H1 (cell line): ENCODE results near the gene ITGA6. TPM values are rescaled to one million over a fixed set of nuclear protein-coding genes. Genes with fewer than 3 reads are reported as not detected.

Experiments
- CTCF ChIA-PET: fragments of 300-600 bp; sonication (Branson Sonifier 250); formaldehyde crosslinking; loops from one replicate; lab custom pipeline; 2021; ENCODE audit not compliant: partially characterized antibody; lab: Charles Lee
- POLR2A ChIA-PET: fragments of 300-600 bp; sonication (Branson Sonifier 250); formaldehyde crosslinking; loops from one replicate; lab custom pipeline; 2021; ENCODE audit warnings: inconsistent platforms; ENCODE audit not compliant: partially characterized antibody; lab: Charles Lee
- DNase-seq, 2 experiments: peaks; one replicate each; pipeline versions ENCODE4 v3.0.0 to v3.0.0-alpha.2; 2010 to 2022; ENCODE audit warnings: low spot score in 2 of 2, low read depth in 1 of 2, mixed read lengths in 1 of 2
- FAIRE-seq: peaks from 2 replicates; lab custom pipeline; 2011; peaks lifted over from hg19 to GRCh38; lab: Jason Lieb, UNC
- H2AFZ ChIP-seq: 2 replicates; pipeline ENCODE4 v1.8.1; 2012; ENCODE audit warnings: low read length, inconsistent platforms
- H2AK5ac ChIP-seq: 2 replicates; pipeline ENCODE4 v1.6.1; 2013; ENCODE audit warnings: low read depth, low read length
- H2BK120ac ChIP-seq: replicated peaks from 2 replicates; pipeline ENCODE3; 2013; ENCODE audit warnings: low read depth, low read length, inconsistent platforms
- H2BK12ac ChIP-seq: 2 replicates; pipeline ENCODE4 v1.6.1; 2013; ENCODE audit warnings: low read depth, low read length
- H2BK15ac ChIP-seq: 2 replicates; pipeline ENCODE4 v1.6.1; 2013; ENCODE audit warnings: low read length
- H2BK20ac ChIP-seq: 2 replicates; pipeline ENCODE4 v1.6.1; 2013; ENCODE audit warnings: low read length
- H2BK5ac ChIP-seq: 2 replicates; pipeline ENCODE4 v1.6.1; 2013; ENCODE audit warnings: low read depth, low read length
- H3K14ac ChIP-seq: 2 replicates; pipeline ENCODE4 v1.6.1; 2013; ENCODE audit warnings: inconsistent platforms; ENCODE audit not compliant: insufficient read length
- H3K18ac ChIP-seq: 2 replicates; pipeline ENCODE4 v1.6.1; 2013; ENCODE audit warnings: low read length; ENCODE audit errors: extremely low read depth
- H3K23ac ChIP-seq: 2 replicates; pipeline ENCODE4 v1.6.1; 2013; ENCODE audit warnings: inconsistent platforms; ENCODE audit not compliant: insufficient read length
- H3K23me2 ChIP-seq: 2 replicates; pipeline ENCODE4 v1.6.1; 2013; ENCODE audit warnings: low read depth, low read length
- H3K27ac ChIP-seq: 2 replicates; pipeline ENCODE4 v1.6.1; 2011; ENCODE audit warnings: low read depth, low read length, inconsistent platforms
- H3K27me3 ChIP-seq, 4 experiments: replicated peaks in 1 of 4; 1 replicate in 1 of 4; 2 replicates in 3 of 4; pipeline versions ENCODE4 v1.6.1 to v1.8.1; 2011 to 2013; ENCODE audit warnings: low read length in 3 of 4, mild to moderate bottlenecking in 3 of 4, inconsistent platforms in 2 of 4, mixed read lengths in 2 of 4, moderate library complexity in 1 of 4; ENCODE audit not compliant: control insufficient read depth in 3 of 4, insufficient read depth in 3 of 4; ENCODE audit errors: extremely low read depth in 1 of 4
- H3K36me3 ChIP-seq, 4 experiments: 2 replicates each; pipeline versions ENCODE4 v1.6.1 to v1.8.1; 2011 to 2013; ENCODE audit warnings: mild to moderate bottlenecking in 4 of 4, low read length in 3 of 4, moderate library complexity in 2 of 4, control low read depth in 1 of 4, inconsistent platforms in 1 of 4; ENCODE audit not compliant: insufficient read depth in 4 of 4, control insufficient read depth in 2 of 4
- H3K4ac ChIP-seq: replicated peaks from 2 replicates; pipeline ENCODE3; 2013; ENCODE audit warnings: low read length, low read depth, mixed read lengths, inconsistent platforms; ENCODE audit not compliant: insufficient read length
- H3K4me1 ChIP-seq, 4 experiments: replicated peaks in 1 of 4; 1 replicate in 1 of 4; 2 replicates in 3 of 4; pipeline versions ENCODE4 v1.6.1 to v1.8.1; 2011 to 2013; ENCODE audit warnings: low read length in 3 of 4, inconsistent platforms in 2 of 4, mixed read lengths in 1 of 4; ENCODE audit not compliant: insufficient read depth in 4 of 4, control insufficient read depth in 3 of 4
- H3K4me2 ChIP-seq, 2 experiments: 2 replicates each; pipeline versions ENCODE4 v1.6.1 to v1.8.1; 2011 to 2013; ENCODE audit warnings: low read depth in 2 of 2, low read length in 2 of 2, control low read depth in 1 of 2, inconsistent platforms in 1 of 2, mild to moderate bottlenecking in 1 of 2; ENCODE audit not compliant: insufficient read depth in 1 of 2
- H3K4me3 ChIP-seq, 4 experiments: fragments of 200-600, 300-600 bp in 1 of 4; sonication (generic), shearing (Covaris generic), sonication (Bioruptor Twin) in 1 of 4; 2 replicates each; pipeline versions ENCODE4 v1.5.1 to v1.8.1; 2011 to 2016; ENCODE audit warnings: low read length in 4 of 4, low read depth in 3 of 4, control low read depth in 2 of 4, inconsistent platforms in 2 of 4, mild to moderate bottlenecking in 2 of 4, mixed read lengths in 1 of 4, moderate library complexity in 1 of 4; ENCODE audit not compliant: insufficient read depth in 2 of 4; ENCODE audit errors: extremely low read depth in 1 of 4
- H3K56ac ChIP-seq: replicated peaks from 2 replicates; pipeline ENCODE3; 2013; ENCODE audit warnings: low read depth, mild to moderate bottlenecking, mixed read lengths, low read length, inconsistent platforms; ENCODE audit not compliant: insufficient read length
- H3K79me1 ChIP-seq: 2 replicates; pipeline ENCODE4 v1.6.1; 2013; ENCODE audit warnings: low read depth, low read length, control low read depth
- H3K79me2 ChIP-seq, 2 experiments: 2 replicates each; pipeline versions ENCODE4 v1.6.1 to v1.8.1; 2012 to 2013; ENCODE audit warnings: low read length in 2 of 2, mild to moderate bottlenecking in 2 of 2, inconsistent platforms in 1 of 2; ENCODE audit not compliant: insufficient read depth in 2 of 2, control insufficient read depth in 1 of 2
- H3K9ac ChIP-seq, 4 experiments: replicated peaks in 1 of 4; 1 replicate in 1 of 4; 2 replicates in 3 of 4; pipeline versions ENCODE4 v1.6.1 to v1.8.1; 2011 to 2013; ENCODE audit warnings: low read depth in 3 of 4, low read length in 3 of 4, control low read depth in 2 of 4, mild to moderate bottlenecking in 2 of 4, moderate library complexity in 2 of 4, inconsistent platforms in 1 of 4; ENCODE audit errors: extremely low read depth in 1 of 4
- H3K9me3 ChIP-seq, 2 experiments: 2 replicates each; pipeline versions ENCODE4 v1.6.1 to v1.8.1; 2012 to 2013; ENCODE audit warnings: mild to moderate bottlenecking in 2 of 2, moderate library complexity in 2 of 2, control low read depth in 1 of 2, inconsistent platforms in 1 of 2, low read depth in 1 of 2, low read length in 1 of 2, mixed read lengths in 1 of 2; ENCODE audit not compliant: insufficient read depth in 2 of 2
- H4K20me1 ChIP-seq, 2 experiments: replicated peaks in 1 of 2; 2 replicates each; pipeline versions ENCODE3 to v1.8.1; 2011 to 2013; ENCODE audit warnings: inconsistent platforms in 2 of 2, low read length in 2 of 2, mild to moderate bottlenecking in 1 of 2; ENCODE audit not compliant: insufficient read depth in 2 of 2, control insufficient read depth in 1 of 2
- H4K5ac ChIP-seq: 2 replicates; pipeline ENCODE4 v1.6.1; 2013; ENCODE audit warnings: low read length, low read depth, mixed read lengths, inconsistent platforms; ENCODE audit not compliant: insufficient read length
- H4K8ac ChIP-seq: 2 replicates; pipeline ENCODE4 v1.8.0; 2013; ENCODE audit warnings: mild to moderate bottlenecking, moderate library complexity, low read length, inconsistent platforms; ENCODE audit not compliant: insufficient read depth; ENCODE audit errors: extremely low read depth
- H4K91ac ChIP-seq: replicated peaks from 2 replicates; pipeline ENCODE3; 2013; ENCODE audit warnings: low read length, mixed read lengths, inconsistent platforms; ENCODE audit not compliant: insufficient read length
- CHD1 ChIP-seq: IDR thresholded peaks from 2 replicates; pipeline ENCODE4 v1.6.1; 2012; ENCODE audit warnings: low read depth, low read length, improper control_type of control experiment
- EP300 ChIP-seq, 2 experiments: IDR thresholded peaks; 1 replicate in 1 of 2; 2 replicates in 1 of 2; pipeline ENCODE4 v1.6.1; 2011 to 2012; ENCODE audit warnings: low read depth in 2 of 2, low read length in 2 of 2, mild to moderate bottlenecking in 2 of 2, borderline replicate concordance in 1 of 2, inconsistent platforms in 1 of 2, moderate library complexity in 1 of 2
- GABPA ChIP-seq: IDR thresholded peaks from 2 replicates; pipeline ENCODE4 v1.6.1; 2011; ENCODE audit warnings: mild to moderate bottlenecking, low read length, moderate library complexity, borderline replicate concordance; ENCODE audit not compliant: insufficient read depth
- MAFK ChIP-seq: IDR thresholded peaks from 2 replicates; pipeline ENCODE4 v1.6.1; 2012; ENCODE audit warnings: low read depth, mild to moderate bottlenecking, improper control_type of control experiment, low read length
- RFX5 ChIP-seq: IDR thresholded peaks from 2 replicates; pipeline ENCODE4 v1.6.1; 2011; ENCODE audit warnings: low read depth, low read length, improper control_type of control experiment, borderline replicate concordance
- SAP30 ChIP-seq: fragments of 300-600 bp; sonication (generic); IDR thresholded peaks from 2 replicates; pipeline ENCODE4 v1.7.1; 2012; ENCODE audit warnings: low read length, moderate library complexity, mild to moderate bottlenecking, inconsistent platforms; ENCODE audit not compliant: insufficient read depth, insufficient replicate concordance
- SP2 ChIP-seq: IDR thresholded peaks from 2 replicates; pipeline ENCODE4 v1.6.1; 2012; ENCODE audit warnings: mild to moderate bottlenecking, low read length, inconsistent platforms
- TAF1 ChIP-seq: IDR thresholded peaks from 2 replicates; pipeline ENCODE4 v1.6.1; 2011; ENCODE audit warnings: mild to moderate bottlenecking, low read depth, low read length
- WGBS, 2 experiments: shearing (Covaris generic) in 1 of 2; methylation state at CpG; one replicate each; pipeline versions ENCODE4 v1.1.6 to v1.1.7; 2013 to 2015; ENCODE audit warnings: low lambda C conversion rate in 2 of 2, mixed read lengths in 2 of 2, inconsistent platforms in 1 of 2, low coverage in 1 of 2, missing lambda C conversion rate in 1 of 2; ENCODE audit not compliant: insufficient replicate concordance in 2 of 2, insufficient coverage in 1 of 2, insufficient read length in 1 of 2; ENCODE audit errors: extremely low coverage in 1 of 2, missing lambda C conversion rate in 1 of 2; 5-methylcytosine and 5-hydroxymethylcytosine counted together
- polyA plus RNA-seq, 7 experiments: library from polyadenylated mRNA; depleted of rRNA in 3 of 7; stranded (reverse) in 5 of 7; unstranded in 2 of 7; fragments of >200 nt in 5 of 7; fragments of 200-250 nt in 2 of 7; gene quantifications; 1 replicate in 5 of 7; 2 replicates in 1 of 7; 4 replicates in 1 of 7; pipeline versions ENCODE4 v1.2.1 to v1.2.3, GENCODE V29; 2011 to 2013; ENCODE audit warnings: missing spikeins in 2 of 7, mixed read lengths in 2 of 7
- total RNA-seq: library from RNA; stranded (reverse); fragmentation: NEBNext Ultra II Directional; extraction: Animal tissue kit (Norgen Biotek cat#: 25700); gene quantifications from 2 replicates; pipeline ENCODE4 v1.2.1, GENCODE V29; 2021

The ITGA6 gene
- total and polyA plus RNA-seq, 2 of the 8 experiments (the other 6 are each of a cell fraction or from before 2014, with no cell fraction given) = 26.9 to 118 TPM

DNA sequence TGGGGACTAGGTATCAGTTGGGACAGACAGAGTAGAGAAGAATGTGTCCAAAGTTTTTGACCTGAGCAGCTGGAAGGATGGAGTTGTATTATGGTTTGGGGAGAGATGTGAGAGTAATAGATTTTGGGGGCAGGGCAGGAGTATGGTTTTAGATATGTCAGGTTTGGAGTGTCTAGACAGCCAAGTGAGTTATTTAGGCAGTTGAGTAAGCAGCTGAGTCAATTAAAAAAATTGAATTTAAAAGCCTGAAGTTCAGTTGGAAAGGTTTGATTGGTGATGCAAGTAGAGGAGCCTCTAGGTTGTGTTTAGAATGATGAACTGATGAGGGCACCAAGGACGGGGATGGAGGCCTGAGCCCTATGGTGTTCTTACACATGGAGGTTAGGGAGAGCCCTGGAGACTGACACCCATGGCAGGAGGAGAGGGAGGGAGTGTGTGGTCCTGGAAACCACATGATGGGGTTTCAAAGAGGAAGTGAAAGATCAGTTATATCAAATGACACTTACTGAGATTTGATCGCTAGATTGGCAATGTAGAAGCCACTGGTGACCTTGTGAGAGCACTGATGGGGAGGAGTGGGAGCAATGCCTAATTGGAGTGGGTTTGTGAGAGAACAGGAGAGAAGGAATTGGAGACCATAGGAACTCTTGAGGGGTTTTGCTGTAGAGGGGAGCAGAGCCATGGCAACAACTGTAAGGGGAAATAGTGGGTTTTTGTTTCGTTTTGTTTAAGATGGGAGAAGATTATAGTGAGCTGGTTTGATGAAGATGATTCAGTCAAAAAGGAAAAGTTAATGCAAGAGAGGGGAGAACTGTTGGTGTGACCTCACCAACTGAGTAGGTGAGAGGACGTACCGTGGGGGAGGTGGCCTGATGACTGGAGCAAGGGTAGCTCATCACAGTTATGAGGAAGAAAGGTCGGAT, 10.3 kb downstream of the ITGA6 start:
- Histone ChIP-seq H2AFZ (no peak overlapping the region), H4K20me1 (peaks cover 11 to 24% of the 10 kb centered on the region in 2 experiments), H2BK5ac (peak overlapping the region; percentile 26; the same call in 1 of the 2 replicates), H2BK20ac (no peak overlapping the region), H3K4ac (no peak overlapping the region), H4K91ac (no peak overlapping the region), H3K23ac (no peak overlapping the region), H3K56ac (no peak overlapping the region), H3K36me3 (no peaks in the 10 kb centered on the region), H3K4me1 (peaks cover 3 to 63% (median 40%) of the 10 kb centered on the region in 4 experiments), H3K27ac (no peak overlapping the region), H3K14ac (no peak overlapping the region), H2BK15ac (no peak overlapping the region), H3K23me2 (no peaks in the 10 kb centered on the region), H3K79me2 (peaks cover 46 to 99% of the 10 kb centered on the region in 2 experiments), H3K27me3 (no peaks in the 10 kb centered on the region), H3K18ac (peak overlapping the region; percentile 66; the same call in 1 of the 2 replicates), H3K9me3 (no peaks in the 10 kb centered on the region), H3K79me1 (peaks cover 32% of the 10 kb centered on the region), H2BK120ac (no peak overlapping the region), H3K4me3 (no peak overlapping the region), H2BK12ac (peak overlapping the region; percentile 40; the same call in 1 of the 2 replicates), H2AK5ac (peak overlapping the region; percentile 7; the same call in 1 of the 2 replicates), H4K5ac (no peak overlapping the region), H3K4me2 (no peak overlapping the region), H4K8ac (no peak overlapping the region), H3K9ac (no peak overlapping the region)
- ChIA-PET POLR2A (interaction anchor here (1.3 to 2.7 kb wide), 5 partner anchors 8 to 21 kb away, joined by 3 to 9 read pairs (median 4); partner anchors contain the start of gene ITGA6), CTCF (interaction anchor here (0.9 to 36.1 kb wide), 4 partner anchors 1 to 40 kb away, joined by 3 to 634 read pairs (median 318); partner anchors contain the start of gene ITGA6)
- DNase-seq = no peak
- 92 to 100% methylated on average over 1 to 6 of the region's 6 CpGs for WGBS, 2 experiments
- FAIRE-seq = no peak
- TF ChIP-seq RFX5 (no peak), SP2 (no peak), EP300 (IDR thresholded peaks at IDR 0.05; ENCODE audit: borderline replicate concordance in 1 of 2, low read depth in 2 of 2, low read length in 2 of 2) (no peak), SAP30 (no peak), MAFK (no peak), TAF1 (no peak), GABPA (no peak), CHD1 (no peak)
